Muscle layer of duodenum (tissue), 2 donors: Measurements from ENCODE around the gene FAM53B.

Experiments
- H3K27ac ChIP-seq: one replicate; pipeline ENCODE4 v1.7.0; 2013; ENCODE audit warnings: mild to moderate bottlenecking, low read length
- H3K27me3 ChIP-seq: one replicate; pipeline ENCODE4 v1.7.0; 2013; ENCODE audit warnings: low read depth, mild to moderate bottlenecking, control low read depth, low read length
- H3K36me3 ChIP-seq, 2 donors: one replicate each; pipeline ENCODE4 v1.7.0; 2013; ENCODE audit warnings: low read length in 2 of 2, control low read depth in 1 of 2, mild to moderate bottlenecking in 1 of 2; ENCODE audit not compliant: insufficient read depth in 2 of 2, control insufficient read depth in 1 of 2
- H3K4me1 ChIP-seq, 2 donors: one replicate each; pipeline ENCODE4 v1.7.0; 2013; ENCODE audit warnings: low read length in 2 of 2, mild to moderate bottlenecking in 2 of 2, control low read depth in 1 of 2, moderate library complexity in 1 of 2; ENCODE audit not compliant: insufficient read depth in 2 of 2, control insufficient read depth in 1 of 2
- H3K4me3 ChIP-seq, 2 donors: one replicate each; pipeline ENCODE4 v1.7.0; 2013; ENCODE audit warnings: low read length in 2 of 2, low read depth in 1 of 2, mild to moderate bottlenecking in 1 of 2
- H3K9me3 ChIP-seq, 2 donors: one replicate each; pipeline ENCODE4 v1.7.0; 2013; ENCODE audit warnings: low read length in 2 of 2, control low read depth in 1 of 2, mild to moderate bottlenecking in 1 of 2; ENCODE audit not compliant: control insufficient read depth in 1 of 2
- donor health status: healthy.

FAM53B gene

DNA sequence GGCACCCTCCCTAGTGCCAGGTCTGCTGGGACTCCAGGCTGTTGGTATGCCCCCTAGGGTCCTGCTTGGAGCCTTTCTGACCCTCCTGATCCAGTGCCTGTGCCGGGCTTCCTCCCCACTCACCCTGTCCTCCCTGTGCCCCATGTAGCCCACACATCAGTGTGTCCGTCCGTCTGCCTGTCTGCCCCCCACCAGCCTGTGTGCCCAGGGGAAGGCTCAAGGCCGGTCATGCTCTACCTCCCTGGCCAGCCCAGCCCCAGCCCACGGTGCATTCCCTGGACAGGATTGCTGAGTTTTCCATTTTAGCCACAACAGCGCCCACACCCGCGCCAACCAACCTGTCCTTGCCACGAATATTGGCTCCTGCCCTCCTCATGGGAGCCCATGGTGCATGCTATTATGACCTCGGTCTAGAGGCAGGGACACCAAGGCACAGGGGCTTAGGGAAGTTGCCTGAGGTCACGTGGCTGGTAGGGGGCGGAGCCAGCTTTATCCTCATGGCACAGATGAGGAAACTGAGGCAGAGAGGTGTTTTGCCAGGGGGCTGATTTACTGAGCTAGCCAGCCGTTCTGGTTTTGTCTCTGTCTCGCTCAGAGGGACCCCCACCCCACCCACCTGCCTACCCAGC, 136.0 kb downstream of the FAM53B start:
- no peaks in the 10 kb centered on the region for H3K9me3 ChIP-seq
- peaks cover 4 to 8% of the 10 kb centered on the region in 2 donors for H3K4me1 ChIP-seq
- H3K36me3 ChIP-seq = no peaks in the 10 kb centered on the region
- H3K27me3 ChIP-seq = no peaks in the 10 kb centered on the region
- no peak overlapping the region for H3K27ac ChIP-seq
- no peak overlapping the region for H3K4me3 ChIP-seq

DNA sequence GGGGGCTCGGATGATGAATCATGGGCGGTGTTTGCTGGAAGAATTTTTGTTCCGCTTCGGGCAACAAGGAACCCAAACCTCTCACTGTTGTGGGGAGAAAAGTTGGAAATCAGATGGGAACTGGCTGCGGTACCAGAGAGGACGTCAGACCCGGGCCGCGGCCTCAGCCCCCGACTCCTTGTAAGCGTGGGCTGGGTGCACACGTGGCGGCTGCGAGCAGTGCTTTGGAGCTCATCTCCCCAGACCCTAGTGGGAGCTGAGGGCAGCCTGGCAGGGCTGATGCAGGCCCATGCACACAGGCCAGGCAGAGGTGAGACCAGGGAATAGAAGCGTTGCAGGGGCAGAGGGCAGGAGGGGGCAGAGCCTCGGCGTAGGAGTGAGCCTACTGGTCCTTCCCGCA, 136.5 kb downstream of the FAM53B start:
- Histone ChIP-seq H3K36me3 (no peaks in the 10 kb centered on the region), H3K27ac (no peak overlapping the region), H3K27me3 (no peaks in the 10 kb centered on the region), H3K4me3 (no peak overlapping the region), H3K9me3 (no peaks in the 10 kb centered on the region), H3K4me1 (peaks cover under 1 to 4% of the 10 kb centered on the region in 2 donors)

DNA sequence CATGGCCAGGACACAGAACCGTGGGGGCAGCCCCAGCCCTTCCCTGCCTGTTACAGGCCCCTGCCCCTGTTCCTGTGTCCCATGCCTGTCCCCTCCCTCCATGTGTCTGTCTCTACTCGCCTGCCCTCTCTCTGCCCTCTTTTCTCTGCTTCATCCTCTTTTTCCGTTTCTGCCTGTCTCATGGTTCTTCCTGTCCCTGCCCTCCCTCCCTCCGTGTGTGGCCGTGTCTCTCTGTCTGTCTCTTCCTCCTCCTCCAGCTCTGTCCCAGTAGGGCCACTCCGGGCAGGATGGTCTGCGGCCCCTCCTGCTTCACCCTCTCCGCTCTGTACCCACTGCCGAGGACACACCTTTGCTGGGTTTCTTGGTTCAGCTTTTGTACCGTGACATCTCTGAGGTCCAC, 137.4 kb downstream of the FAM53B start:
- Histone ChIP-seq H3K4me1 (no peaks in the 10 kb centered on the region), H3K4me3 (no peak overlapping the region), H3K27ac (no peak overlapping the region), H3K27me3 (no peaks in the 10 kb centered on the region), H3K9me3 (no peaks in the 10 kb centered on the region), H3K36me3 (no peaks in the 10 kb centered on the region)

DNA sequence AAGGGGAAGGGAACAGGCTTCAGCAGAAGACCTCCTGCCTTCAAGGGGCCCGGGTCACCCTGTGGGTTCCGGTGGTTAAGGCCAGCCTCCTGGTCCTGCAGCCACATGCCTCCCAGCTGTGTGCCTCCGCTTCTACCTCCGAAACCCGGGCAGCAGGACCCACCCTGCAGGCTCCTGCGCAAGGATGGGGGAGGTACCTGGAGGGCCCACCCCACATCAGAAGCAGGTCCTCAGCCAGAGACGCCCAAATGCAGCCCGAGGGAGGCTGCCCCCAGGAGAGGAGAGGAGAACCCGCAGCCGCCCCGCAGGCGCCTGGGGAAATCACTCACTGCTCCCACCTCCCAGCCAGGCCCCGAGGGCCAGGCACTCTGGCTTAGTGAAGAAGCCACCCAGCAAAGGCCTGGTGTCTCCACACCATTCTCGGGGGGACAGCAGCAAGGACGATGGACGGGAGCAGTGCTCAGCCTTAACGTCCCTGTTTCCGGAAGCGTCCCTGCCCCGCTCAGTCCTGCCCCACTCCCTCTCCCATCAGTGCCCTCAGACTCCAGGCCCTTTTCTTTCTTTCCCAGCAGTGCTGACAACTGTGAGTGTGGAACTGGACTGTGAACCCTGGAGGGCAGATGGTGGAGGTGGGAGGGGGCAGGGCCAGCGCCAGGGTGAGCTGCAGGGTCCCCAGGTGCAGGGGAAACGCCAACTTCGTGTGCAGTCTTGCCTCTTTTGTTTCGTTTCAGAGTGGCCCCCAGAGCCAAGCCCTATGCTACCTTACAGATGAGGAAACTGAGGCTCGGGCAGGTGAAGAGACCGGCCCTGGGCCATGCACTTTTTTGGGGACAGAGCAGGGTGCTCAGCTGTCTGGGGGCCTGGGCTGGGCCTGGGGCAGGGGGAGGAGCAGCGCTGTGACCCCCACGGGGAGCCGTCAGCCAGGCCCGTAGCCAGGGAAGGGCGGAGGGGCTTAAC, 138.0 kb downstream of the FAM53B start:
- Histone ChIP-seq H3K4me3 (no peak overlapping the region), H3K27ac (no peak overlapping the region), H3K4me1 (no peaks in the 10 kb centered on the region)

DNA sequence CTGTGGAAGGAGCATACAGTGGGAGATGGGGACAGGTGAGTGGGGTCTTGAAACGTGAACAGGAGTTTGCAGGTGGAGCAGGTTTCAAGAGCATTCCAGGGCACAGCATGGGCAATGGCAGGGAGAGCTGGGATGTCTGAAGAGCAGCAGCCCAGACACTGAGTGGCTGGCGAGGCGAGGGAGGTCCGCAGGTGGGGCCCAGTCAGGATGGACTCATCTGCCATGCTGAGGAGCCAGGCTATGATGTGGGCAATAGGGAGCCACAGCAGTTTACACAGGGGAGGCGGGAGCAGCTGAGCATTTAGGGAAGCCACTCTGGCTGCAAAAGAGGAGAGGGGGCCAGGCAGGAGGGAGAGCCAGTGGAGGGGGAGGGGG, 138.7 kb downstream of the FAM53B start:
- Histone ChIP-seq H3K9me3 (no peaks in the 10 kb centered on the region), H3K36me3 (no peaks in the 10 kb centered on the region), H3K4me3 (no peak overlapping the region), H3K27me3 (no peaks in the 10 kb centered on the region), H3K4me1 (no peaks in the 10 kb centered on the region), H3K27ac (no peak overlapping the region)

More for the DNA sequence above, 138.0 kb downstream of the FAM53B start:
- Histone ChIP-seq H3K9me3 (no peaks in the 10 kb centered on the region), H3K27me3 (no peaks in the 10 kb centered on the region), H3K36me3 (no peaks in the 10 kb centered on the region)

DNA sequence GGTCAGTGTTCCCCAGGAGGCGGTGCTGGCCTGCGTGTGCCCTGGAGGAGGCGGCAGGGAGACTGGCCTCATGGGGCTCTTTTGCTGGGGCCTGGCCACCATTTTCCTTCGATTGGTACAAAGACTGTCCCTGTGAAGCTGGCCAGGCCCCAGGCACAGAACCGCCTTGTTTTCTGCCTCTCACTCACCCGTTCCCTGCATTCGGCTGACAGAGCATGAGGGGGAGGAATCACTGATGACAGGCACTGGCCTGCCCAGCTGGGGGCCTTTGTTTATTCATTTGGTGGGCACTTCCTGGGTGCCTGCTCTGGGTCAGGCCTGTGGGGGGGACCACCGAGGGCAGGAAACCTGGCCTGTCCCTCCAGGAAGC, 139.2 kb downstream of the FAM53B start:
- Histone ChIP-seq H3K27me3 (no peaks in the 10 kb centered on the region), H3K4me3 (no peak overlapping the region), H3K36me3 (no peaks in the 10 kb centered on the region), H3K9me3 (no peaks in the 10 kb centered on the region), H3K4me1 (no peaks in the 10 kb centered on the region), H3K27ac (no peak overlapping the region)

DNA sequence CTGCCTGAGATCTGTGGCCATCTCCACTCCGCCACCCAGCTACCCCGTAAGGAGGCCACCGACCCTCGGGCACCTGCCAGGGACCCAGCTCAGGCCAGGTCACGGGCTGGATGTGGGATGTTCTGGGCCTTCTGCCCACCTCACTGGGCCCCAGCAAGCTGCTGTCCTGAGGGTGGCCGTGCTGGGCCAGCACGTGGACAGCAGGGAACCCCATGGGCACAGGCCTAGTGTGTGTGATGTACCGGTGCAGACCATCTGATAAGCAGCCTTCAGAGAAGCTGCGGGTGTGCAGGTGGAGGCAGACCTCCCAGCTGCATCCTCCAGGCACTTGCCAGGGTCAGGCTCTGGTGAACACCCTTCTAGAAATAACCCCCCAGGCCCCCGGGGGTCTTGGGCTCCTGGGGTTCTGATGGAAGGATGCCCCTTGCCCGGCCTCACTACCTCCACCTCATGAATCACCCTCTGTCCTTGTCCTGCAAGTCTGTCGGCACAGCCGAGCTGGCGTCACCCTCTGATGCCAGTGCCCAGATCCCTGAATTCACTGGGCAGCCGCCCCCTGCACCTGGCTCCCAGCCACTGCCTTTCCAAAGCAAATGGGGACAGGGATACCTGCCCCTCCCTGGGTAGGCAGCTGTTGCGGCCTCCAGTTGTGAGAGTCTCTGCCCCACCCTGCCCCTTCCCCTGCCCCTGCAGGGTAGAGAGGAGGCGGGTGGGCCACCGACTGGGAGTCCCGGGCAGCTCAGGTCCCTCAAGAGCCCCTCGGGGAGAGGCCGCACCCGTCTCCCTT, 139.8 kb downstream of the FAM53B start:
- Histone ChIP-seq H3K27me3 (no peaks in the 10 kb centered on the region), H3K4me1 (no peaks in the 10 kb centered on the region), H3K36me3 (no peaks in the 10 kb centered on the region), H3K4me3 (no peak overlapping the region), H3K27ac (no peak overlapping the region), H3K9me3 (no peaks in the 10 kb centered on the region)

DNA sequence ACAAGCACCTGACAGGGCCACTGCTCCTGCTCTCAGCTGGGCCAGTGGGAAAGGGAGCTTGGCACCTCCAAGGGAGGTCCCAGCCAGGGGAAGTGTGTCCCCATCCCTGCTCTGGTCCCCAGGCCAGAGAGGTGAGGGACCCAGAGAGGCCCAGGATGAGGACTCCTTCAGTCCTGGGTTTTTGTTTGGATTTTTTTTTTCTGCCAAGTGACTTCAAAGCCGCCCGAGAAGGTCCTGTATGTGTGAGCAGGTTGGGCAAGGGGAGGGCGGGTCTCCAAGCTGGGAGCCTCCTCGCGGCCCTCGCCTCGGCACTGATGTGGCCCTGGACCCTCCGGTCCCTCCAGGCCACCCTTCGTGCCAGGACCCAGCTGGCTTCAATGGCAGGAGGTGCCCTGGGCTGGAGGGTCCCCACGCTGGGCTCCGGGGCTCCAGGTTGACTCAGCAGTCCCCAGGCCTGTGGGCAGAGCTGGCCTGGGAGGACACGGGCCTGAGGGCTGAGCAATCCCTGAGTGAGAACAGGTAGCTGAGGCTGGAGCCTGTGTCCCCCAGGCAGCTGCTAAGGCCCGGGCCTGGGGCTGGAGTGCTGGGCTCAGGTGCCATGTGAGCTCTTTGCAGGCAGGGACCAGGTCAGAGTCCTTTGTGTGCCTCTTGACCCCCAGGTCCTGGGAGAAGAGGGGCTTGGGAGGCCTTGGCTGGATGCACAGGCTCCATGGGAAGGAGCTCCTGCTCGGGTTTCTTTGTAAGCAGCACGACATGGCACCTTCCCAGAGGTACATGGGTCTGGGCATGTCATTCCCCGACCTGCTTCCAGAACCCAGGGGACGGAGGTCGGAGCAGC, 140.6 kb downstream of the FAM53B start:
- Histone ChIP-seq H3K4me3 (no peak overlapping the region), H3K36me3 (no peaks in the 10 kb centered on the region), H3K27me3 (no peaks in the 10 kb centered on the region), H3K27ac (no peak overlapping the region), H3K9me3 (no peaks in the 10 kb centered on the region), H3K4me1 (no peaks in the 10 kb centered on the region)

DNA sequence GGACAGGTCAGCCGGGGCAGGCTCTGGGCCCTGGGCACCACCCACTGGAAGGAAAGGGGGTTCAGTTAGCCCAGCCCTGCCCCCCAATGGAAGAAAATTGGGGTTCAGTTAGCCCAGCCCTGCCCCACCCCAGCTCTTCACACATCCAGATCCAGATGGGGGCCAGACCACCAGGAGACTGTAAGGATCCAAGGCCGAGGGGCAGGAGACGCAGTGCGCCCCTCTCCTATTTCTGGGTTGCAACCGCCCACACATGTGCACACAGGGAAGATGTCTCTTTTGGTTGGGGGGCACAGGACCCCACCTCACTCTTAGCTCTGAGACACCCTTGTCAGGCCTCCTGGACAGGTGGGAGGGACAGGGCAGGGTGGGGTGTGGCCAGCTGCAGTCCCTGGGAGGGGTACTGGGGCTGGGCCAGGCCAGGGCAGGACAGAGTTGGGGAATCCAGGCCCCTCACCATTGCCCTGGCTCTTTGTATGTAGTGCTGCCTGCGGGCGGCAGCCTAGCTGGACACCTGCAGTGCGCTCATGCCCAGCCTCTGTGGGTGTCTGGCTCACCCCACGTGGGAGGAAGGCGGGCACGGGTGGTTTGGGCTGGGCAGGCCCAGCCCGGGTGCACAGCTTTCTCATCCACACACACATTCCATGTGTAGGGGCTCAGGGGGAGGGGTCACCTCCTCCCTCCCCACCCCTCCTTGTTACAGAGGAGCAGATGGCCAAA, 141.4 kb downstream of the FAM53B start:
- H3K4me1 ChIP-seq = no peaks in the 10 kb centered on the region
- H3K9me3 ChIP-seq = no peaks in the 10 kb centered on the region
- no peak overlapping the region for H3K4me3 ChIP-seq
- H3K36me3 ChIP-seq = no peaks in the 10 kb centered on the region
- no peaks in the 10 kb centered on the region for H3K27me3 ChIP-seq
- no peak overlapping the region for H3K27ac ChIP-seq

DNA sequence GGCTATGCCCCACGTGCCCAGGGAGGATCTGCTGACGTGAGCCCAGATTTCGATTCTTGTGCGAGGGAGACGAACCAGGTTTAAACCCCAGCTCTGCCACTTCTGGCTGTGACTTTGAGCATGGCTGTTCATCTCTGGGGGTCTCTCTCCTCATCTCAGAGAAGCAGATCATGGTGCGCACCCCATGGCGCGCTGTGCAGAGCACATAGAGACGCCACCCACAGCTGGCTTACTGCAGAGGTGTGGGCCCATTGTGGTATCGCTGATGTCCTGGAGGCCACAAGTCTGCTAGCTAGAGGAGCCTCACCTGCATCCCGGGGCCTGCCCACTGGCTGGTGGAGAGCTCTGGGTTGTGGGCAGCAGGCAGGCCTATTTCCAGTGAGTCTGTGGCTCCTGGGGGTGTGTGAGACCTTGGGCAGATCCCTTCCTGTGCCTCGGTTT, 142.0 kb downstream of the FAM53B start:
- H3K27ac ChIP-seq = no peak overlapping the region
- no peaks in the 10 kb centered on the region for H3K9me3 ChIP-seq
- no peak overlapping the region for H3K4me3 ChIP-seq
- H3K27me3 ChIP-seq = no peaks in the 10 kb centered on the region
- H3K36me3 ChIP-seq = no peaks in the 10 kb centered on the region
- no peaks in the 10 kb centered on the region for H3K4me1 ChIP-seq
